Measurements from ENCODE around the gene CHST3.
"Not testable (repeated sequence)": the region's sequence is repeated elsewhere in the genome, so short reads cannot be mapped to it uniquely, and the experiment has no call there.

The CHST3 gene

GRCh38 chr10:71988895-71989294 lies 24.7 kb downstream of the CHST3 start:
- DNase-seq (ENCODE audit: low read depth): not testable (repeated sequence)

- no peak for DNase-seq (ENCODE audit: low read depth)
These were observed 25.7 kb downstream of the CHST3 start for GRCh38 chr10:71989661-71990454.

GRCh38 chr10:71990706-71991269 lies 26.6 kb downstream of the CHST3 start:
- DNase-seq (ENCODE audit: low read depth): no peak

GRCh38 chr10:71995449-71995848 lies 31.3 kb downstream of the CHST3 start:
- no peak for DNase-seq (ENCODE audit: low read depth)

- DNase-seq (ENCODE audit: low read depth): no peak
These were observed 31.8 kb downstream of the CHST3 start for GRCh38 chr10:71995887-71996575.

GRCh38 chr10:71996592-71997371 lies 32.6 kb downstream of the CHST3 start:
- no peak for DNase-seq (ENCODE audit: low read depth)

- no peak for DNase-seq (ENCODE audit: low read depth)
These were observed 34.1 kb downstream of the CHST3 start for GRCh38 chr10:71998119-71998839.

GRCh38 chr10:71998840-71999194 lies 34.6 kb downstream of the CHST3 start:
- DNase-seq (ENCODE audit: low read depth): no peak

GRCh38 chr10:71999360-72000072 lies 35.3 kb downstream of the CHST3 start:
- no peak for DNase-seq (ENCODE audit: low read depth)

GRCh38 chr10:72000073-72001032 lies 36.2 kb downstream of the CHST3 start:
- DNase-seq (ENCODE audit: low read depth): no peak

- no peak for DNase-seq (ENCODE audit: low read depth)
These were observed 36.8 kb downstream of the CHST3 start for GRCh38 chr10:72001033-72001395.

GRCh38 chr10:72002354-72003295 lies 38.4 kb downstream of the CHST3 start:
- no peak for DNase-seq (ENCODE audit: low read depth)

- no peak for DNase-seq (ENCODE audit: low read depth)
These were observed 41.8 kb downstream of the CHST3 start for GRCh38 chr10:72006026-72006425.

GRCh38 chr10:72007246-72007892 lies 43.2 kb downstream of the CHST3 start:
- DNase-seq (ENCODE audit: low read depth): no peak

GRCh38 chr10:72008096-72008981 lies 44.1 kb downstream of the CHST3 start:
- no peak for DNase-seq (ENCODE audit: low read depth)

GRCh38 chr10:72009051-72009424 lies 44.8 kb downstream of the CHST3 start:
- DNase-seq (ENCODE audit: low read depth): no peak

- no peak for DNase-seq (ENCODE audit: low read depth)
These were observed 45.4 kb downstream of the CHST3 start for GRCh38 chr10:72009425-72010081.

All from stimulated activated CD8-positive, alpha-beta memory T cell treated with anti-CD3 and anti-CD28 coated beads, Interleukin-7, amount 100 ng/mL, for 24 hours (primary cell).